B cell (primary cell): Measurements from ENCODE around the gene XYLT1.

Experiments used
- CTCF ChIP-seq: fragments of 200-600 bp; IDR thresholded peaks from one replicate; pipeline ENCODE4 v1.8.0; 2022; ENCODE audit warnings: antibody characterized with exemption, mild to moderate bottlenecking
- EZH2 ChIP-seq: IDR thresholded peaks from 2 replicates; pipeline ENCODE4 v1.6.1; 2012; ENCODE audit warnings: borderline replicate concordance, low read depth, mild to moderate bottlenecking, moderate library complexity, low read length; ENCODE audit not compliant: insufficient read depth, poor library complexity, severe bottlenecking

- TF ChIP-seq CTCF = no peak
- TF ChIP-seq EZH2 = no peak
Observed at GRCh38 chr16:17145029-17145428, 325.7 kb downstream of the XYLT1 start.
